Right lobe of liver (tissue), 4 donors: ENCODE results near the gene APCDD1L.

ENCODE experiments used
- POLR2A ChIP-seq: fragments of 450-650 bp; IDR thresholded peaks from one replicate; pipeline ENCODE4 v1.6.1; 2017; ENCODE audit warnings: antibody characterized with exemption, mild to moderate bottlenecking
- TF ChIP-seq, protein P1 (sequence below), 4 donors: fragments of 200-600 bp in 3 of 4; fragments of 450-650 bp in 1 of 4; IDR thresholded peaks; one replicate each; pipeline versions ENCODE4 v1.5.1 to v1.8.0; 2016 to 2022; ENCODE audit warnings: antibody characterized with exemption in 4 of 4, mild to moderate bottlenecking in 2 of 4
- donor health status: DM: no; HTN: no; CAD: no.
- donor health status: DM: no; HTN: no; CAD: no.
- donor health status: DM: no; HTN: yes; CAD: no.

- TF ChIP-seq POLR2A: no peak
- TF ChIP-seq, protein P1, sequence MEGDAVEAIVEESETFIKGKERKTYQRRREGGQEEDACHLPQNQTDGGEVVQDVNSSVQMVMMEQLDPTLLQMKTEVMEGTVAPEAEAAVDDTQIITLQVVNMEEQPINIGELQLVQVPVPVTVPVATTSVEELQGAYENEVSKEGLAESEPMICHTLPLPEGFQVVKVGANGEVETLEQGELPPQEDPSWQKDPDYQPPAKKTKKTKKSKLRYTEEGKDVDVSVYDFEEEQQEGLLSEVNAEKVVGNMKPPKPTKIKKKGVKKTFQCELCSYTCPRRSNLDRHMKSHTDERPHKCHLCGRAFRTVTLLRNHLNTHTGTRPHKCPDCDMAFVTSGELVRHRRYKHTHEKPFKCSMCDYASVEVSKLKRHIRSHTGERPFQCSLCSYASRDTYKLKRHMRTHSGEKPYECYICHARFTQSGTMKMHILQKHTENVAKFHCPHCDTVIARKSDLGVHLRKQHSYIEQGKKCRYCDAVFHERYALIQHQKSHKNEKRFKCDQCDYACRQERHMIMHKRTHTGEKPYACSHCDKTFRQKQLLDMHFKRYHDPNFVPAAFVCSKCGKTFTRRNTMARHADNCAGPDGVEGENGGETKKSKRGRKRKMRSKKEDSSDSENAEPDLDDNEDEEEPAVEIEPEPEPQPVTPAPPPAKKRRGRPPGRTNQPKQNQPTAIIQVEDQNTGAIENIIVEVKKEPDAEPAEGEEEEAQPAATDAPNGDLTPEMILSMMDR (IDR thresholded peaks at IDR 0.05): no peak
Observed at GRCh38 chr20:58457083-58457695, 58.0 kb downstream of the APCDD1L start.
